NCI-H2196 treated with DMSO at 0.1 percent for 48 hours (cell line): ENCODE results near the gene ZFR.

Source experiments
- DNase-seq: peaks from one replicate; lab custom pipeline; 2025; ENCODE audit not compliant: unreplicated experiment; lab: John Stamatoyannopoulos, UW

ZFR gene

DNA sequence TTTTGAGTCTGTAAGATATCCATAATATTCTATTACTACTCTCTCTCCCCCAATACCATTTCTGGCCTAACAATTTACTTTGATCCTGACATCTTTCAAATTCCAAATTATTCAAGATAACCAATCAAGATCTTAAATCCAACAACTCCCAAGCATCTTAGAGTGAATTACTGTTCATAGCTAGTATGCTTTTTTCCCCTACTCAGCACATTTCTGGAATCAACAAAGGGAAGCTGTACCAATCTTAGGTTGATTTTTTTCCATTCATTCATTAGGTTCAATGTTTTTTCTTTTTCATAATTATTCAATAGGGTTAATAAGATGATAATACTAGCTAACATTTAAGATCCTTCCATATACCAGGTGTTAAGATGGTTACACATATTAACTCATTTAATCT is 81.5 kb downstream of the ZFR start:
- no peak for DNase-seq

- no peak for DNase-seq
These were observed 82.0 kb downstream of the ZFR start for GRCh38 chr5:32362527-32362926.

- no peak for DNase-seq
These were observed 83.6 kb downstream of the ZFR start for GRCh38 chr5:32360906-32361305.

GRCh38 chr5:32358611-32359010 is 85.9 kb downstream of the ZFR start:
- no peak for DNase-seq

- no peak for DNase-seq
These were observed 86.9 kb downstream of the ZFR start for GRCh38 chr5:32357658-32358057.

DNA sequence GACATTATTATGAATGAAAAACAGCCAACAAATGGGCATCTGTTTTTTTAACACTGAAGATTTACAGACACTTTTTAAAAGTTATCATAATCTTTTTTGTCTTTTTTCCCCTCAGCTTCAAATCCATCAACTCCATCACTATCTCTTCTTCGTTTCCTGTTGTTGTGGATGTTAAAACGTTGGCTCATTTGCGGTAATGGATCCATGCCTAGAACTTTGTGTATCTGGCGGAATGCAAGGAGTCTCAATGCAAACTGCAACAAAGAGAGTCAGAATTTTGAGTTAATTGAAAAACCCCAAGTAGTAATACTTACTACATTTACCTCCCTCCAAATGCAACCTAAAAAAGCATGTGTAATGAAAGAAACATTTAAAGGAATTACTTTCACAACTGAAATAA is 88.9 kb downstream of the ZFR start:
- no peak for DNase-seq

- DNase-seq, result no peak
These were observed 91.1 kb downstream of the ZFR start for GRCh38 chr5:32353420-32353819.

- no peak for DNase-seq
These were observed 91.9 kb downstream of the ZFR start for GRCh38 chr5:32352685-32353084.

DNA sequence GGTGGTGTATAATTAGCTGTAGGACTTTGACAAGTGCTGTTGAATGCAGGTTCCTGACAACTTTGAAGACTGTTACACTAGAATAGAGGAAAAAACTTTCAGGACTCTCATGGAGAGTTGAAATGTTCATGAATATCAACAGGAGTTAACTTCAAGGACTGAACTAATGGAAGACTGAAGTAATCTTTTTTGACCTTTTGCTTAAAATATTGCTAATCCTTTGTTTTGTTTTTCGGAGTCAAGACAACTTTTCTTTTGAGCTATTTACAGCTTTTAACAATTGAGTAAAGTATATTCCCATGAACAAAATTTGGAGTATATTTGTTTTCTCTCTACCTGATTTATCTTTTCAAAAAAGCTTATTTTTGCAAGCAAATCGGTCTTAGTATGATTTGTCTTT is 97.7 kb downstream of the ZFR start:
- DNase-seq, result no peak

DNA sequence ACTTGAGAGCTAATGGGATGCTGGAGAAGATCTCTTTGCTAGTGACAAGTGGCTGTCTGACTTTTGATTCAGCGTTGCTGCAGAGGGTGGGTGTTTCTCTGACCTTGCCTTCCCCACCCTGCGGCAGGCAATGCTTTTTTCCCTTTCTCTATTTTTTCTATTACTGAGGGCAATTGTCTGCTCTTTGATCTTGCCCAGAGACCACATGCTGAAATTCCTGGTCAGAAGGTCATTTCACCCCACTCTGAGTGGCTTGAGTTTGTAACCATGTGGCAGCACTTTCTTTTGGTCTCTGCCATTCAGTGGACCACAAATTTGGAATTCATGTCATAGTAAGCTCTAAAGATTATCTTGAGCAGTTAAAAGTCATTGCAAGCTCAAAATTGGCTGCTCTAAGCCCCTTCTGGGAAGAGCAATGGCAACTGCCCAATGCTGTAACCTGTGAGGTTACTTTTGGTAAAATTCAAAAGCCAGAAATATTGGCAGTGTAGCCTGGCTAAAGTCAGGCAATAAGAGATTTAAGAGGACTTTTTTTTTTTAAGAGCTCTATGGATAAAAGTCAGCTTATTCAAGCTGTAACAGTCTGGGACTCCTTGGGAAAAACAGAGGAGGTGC is 101.4 kb downstream of the ZFR start:
- no peak for DNase-seq

DNA sequence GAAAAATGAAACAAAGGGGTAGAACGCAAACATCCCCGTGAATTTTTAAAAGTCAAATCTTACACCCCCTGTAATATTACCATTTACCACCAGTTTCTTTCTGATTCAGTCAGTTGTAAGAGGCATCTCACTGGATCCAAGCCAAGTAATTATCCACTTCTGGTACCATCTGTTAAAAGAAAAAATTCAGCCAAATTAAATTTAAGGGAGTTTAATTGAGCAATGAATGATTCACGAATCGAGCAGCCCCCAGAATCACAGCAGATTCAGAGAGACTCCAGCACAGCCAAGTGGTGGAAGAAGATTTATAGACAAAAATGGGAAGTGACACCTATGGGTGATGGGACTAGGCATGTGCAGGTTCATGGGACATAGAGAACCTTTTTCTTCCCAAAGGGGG is 101.9 kb downstream of the ZFR start:
- DNase-seq, result no peak

- DNase-seq, result no peak
These were observed 104.7 kb downstream of the ZFR start for GRCh38 chr5:32339878-32340277.

- DNase-seq, result no peak
These were observed 105.3 kb downstream of the ZFR start for GRCh38 chr5:32339198-32339597.

DNA sequence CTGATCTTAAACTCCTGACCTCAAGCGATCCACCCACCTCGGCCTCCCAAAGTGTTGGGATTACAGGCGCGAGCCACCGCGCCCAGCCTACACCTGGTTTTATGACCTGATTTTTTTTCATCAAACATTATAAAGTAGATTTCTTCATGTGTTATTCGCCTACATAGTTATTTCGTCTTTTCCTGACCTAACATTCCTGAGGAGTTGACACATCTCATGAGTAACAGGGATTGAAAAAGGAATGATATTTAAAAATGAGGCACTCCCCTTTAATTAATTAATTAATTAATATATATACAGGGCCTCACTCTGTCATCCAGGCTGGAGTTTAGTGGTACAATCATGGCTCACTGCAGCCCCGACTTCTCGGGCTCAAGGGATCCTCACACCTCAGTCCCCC is 111.6 kb downstream of the ZFR start:
- no peak for DNase-seq

- DNase-seq, result no peak
These were observed 112.2 kb downstream of the ZFR start for GRCh38 chr5:32332361-32332760.

DNA sequence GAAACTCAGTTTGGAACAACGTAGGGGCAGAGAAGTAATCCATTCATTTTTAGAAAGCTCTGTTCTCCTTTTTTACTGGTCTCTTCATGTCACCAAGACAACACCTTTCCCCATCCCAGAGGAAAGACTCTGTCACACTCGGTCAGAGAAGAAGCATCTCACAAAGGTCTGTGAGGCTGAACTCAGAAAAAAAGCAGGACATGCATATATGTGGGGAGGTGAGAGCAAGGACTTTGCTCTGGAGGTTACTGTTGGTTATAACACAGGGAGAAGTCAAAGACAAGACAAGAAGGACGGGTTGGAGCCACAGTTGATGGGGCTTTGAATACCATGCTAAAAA is 112.6 kb downstream of the ZFR start:
- no peak for DNase-seq

DNA sequence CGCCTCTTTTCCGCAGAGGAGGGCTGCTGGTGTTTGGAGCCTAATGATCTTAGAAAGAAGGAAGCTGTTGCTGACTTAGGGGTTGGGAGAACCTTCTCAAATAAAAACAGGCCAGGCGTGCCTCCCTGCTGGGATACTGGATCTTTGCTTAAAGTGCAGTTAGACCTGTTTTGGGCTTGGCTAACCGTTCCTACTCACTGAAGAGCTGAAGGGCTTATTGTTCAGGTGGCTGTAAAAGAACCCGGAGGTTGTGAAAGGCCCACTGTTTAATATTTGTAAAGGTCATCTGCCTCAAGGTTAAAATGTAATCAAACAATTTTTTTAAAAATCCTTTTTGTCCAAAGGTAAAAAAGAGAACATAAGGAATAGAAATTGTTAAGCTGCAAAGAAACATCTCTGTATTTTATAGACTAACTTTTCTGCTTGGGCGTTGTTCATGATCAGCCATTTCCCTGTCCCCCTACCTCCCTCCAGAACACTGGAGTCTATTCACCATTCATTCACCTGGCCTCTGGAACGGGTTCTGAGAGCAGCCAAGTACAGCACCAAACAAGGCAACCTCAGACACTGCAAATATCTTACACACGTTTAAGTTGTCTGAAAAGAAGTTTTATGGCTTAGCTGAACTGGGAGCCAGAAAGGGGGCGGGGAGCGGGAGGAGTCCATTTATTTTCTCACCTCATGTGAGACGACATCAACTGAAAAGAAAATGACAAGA is 113.2 kb downstream of the ZFR start:
- DNase-seq, result no peak

GRCh38 chr5:32330126-32330971 is 114.2 kb downstream of the ZFR start:
- no peak for DNase-seq

DNA sequence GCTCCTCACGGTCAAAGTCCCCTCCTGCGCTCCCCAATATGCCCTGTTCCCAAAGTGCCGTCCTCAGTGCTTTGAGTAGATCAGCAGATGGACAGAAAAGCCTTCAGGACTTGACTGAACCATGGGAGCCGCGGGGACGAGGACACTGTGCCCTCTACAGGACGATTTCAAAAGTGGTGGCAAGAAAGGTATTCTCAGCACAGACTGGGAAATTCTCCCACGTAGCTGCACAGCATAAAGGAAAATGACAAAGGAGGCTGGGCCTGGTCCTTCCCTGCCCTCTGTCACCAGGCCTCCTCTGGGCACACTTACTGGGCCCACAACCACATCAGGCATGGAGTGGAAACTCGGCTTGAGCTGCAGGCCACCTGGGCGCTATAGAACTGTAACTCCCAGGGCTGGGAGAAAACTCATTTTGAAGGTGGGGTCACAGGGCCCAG is 115.1 kb downstream of the ZFR start:
- DNase-seq, result peak; percentile 20

DNA sequence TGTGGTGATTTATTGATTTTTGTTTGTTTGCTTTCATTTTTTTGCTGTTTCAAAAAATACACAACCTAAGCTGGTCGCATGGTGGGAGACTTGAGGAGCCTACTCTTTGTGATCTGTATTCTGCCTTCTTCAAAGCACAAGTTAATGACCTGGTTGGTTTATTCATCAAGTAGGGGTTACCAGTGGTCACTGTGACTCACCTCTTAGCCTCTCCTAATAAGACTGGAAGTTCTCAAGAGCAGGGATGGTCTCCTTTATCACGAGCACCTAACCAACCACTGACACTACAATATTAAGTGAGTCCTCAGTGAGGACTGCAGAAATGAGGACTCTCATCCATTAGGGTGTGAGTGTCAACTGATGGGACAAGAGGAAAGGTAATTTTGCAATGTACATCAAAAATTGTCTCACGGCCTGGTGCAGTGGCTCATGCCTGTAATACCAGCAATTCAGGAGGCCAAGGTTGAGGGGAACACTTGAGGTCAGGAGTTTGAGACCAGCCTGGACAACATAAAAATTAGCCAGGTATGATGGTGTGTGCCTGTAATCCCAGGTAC is 118.2 kb downstream of the ZFR start:
- DNase-seq, result no peak

DNA sequence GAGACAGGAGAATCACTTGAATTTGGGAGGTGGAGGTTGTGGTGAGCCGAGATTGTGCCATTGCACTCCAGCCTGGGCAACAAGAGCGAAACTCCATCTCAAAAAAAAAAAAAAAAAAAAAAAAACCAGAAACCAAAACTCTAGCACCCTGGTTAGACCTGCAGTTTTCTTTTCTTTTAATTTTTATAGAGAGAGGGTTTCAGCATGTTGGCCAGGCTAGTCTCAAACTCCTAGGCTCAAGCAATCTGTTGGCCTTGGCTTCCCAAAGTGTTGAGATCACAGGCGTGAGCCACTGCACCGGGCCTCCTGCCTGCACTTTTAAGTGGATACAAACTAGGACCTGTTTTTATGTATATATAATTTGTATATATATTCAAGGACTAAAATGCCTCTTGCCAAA is 118.9 kb downstream of the ZFR start:
- DNase-seq, result no peak

DNA sequence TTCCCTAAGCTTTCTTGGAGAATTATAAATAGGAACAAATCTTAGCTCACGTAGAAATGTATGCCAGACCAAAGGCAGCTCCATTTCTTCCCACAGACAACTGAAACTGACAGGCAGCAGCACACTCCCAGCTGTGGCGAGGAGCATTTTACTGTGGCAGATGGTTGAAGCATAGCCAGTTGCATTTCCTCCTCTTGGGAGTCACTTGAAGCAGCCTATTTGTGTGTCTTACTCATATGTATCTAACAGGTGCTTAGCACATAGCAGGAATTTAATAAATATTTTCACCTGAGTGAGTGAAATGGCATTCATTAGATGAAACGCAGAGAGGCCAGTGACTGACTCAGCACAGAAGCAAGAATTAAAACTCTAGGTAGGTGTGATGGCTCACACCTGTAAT is 119.5 kb downstream of the ZFR start:
- no peak for DNase-seq
